ENCODE data around the gene DCLRE1B.

DNA sequence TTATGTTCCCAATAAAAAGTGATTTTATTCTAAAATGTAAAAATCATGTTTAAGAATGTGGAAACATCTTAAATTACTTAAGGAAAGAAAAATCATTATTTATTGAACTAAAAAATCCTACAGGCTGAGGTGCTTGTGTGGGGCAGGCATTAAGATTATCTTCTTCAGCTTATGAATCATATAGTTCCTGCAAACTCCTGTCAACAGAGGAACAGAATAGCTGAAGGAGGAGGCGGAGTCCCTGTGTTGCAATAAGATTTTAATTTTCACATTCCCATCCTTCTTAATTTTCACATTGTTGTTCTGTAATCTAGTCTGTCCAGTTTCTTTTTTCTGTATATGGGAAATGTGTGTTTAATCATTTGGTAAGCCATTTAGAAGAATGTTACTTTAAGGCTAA lies 53.6 kb downstream of the DCLRE1B start:
- TF ChIP-seq CTCF (IDR thresholded peaks at IDR 0.05; ENCODE audit: low read depth, low read length, missing input control) (no peak), RAD21 (IDR thresholded peaks at IDR 0.05) (no peak), REST (IDR thresholded peaks at IDR 0.05) (no peak), TAF1 (conservative IDR thresholded peaks at IDR 0.05) (no peak), YY1 (IDR thresholded peaks at IDR 0.05) (no peak), JUND (IDR thresholded peaks at IDR 0.05) (no peak), ATF3 (IDR thresholded peaks at IDR 0.05) (no peak), FOXA2 (IDR thresholded peaks at IDR 0.05) (no peak), ZBTB33 (IDR thresholded peaks at IDR 0.05) (no peak)
- TF ChIP-seq, protein P1, sequence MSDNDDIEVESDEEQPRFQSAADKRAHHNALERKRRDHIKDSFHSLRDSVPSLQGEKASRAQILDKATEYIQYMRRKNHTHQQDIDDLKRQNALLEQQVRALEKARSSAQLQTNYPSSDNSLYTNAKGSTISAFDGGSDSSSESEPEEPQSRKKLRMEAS (IDR thresholded peaks at IDR 0.05): no peak

All from liver (tissue), 3 donors.